Measurements from ENCODE around the gene GCH1. TPM values are rescaled to one million over a fixed set of nuclear protein-coding genes. Genes with fewer than 3 reads are reported as not detected.
"Not testable (repeated sequence)": the region's sequence is repeated elsewhere in the genome, so short reads cannot be mapped to it uniquely, and the experiment has no call there.

Gene GCH1
- total RNA-seq, 4 donors from 2014 or later = 1.5 to 6.8 (median 1.7) TPM

DNA sequence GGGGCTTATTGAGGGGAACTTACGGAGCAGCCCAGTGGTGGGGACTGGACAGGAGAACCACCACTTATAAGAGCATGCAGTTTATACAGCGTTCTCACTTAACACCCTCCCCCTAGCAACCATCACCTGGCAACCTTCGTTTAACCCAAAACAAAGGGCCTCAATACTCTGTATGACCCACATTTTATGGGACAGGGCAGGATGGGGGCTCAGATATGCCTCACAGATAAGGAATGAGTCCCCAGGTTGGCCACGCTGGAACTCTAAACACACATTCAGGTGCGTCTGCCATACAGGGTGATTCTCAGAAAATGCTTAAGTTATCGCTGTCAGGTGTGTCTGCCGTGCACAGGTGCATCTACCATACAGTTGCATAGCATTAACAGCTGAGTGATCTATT, 99.2 kb downstream of the GCH1 start:
- Histone ChIP-seq H3K4me3 (no peak overlapping the region), H3K27me3 (no peaks in the 10 kb centered on the region), H3K36me3 (no peaks in the 10 kb centered on the region), H3K4me1 (peaks cover 0 to 13% (median 10%) of the 10 kb centered on the region in 4 donors), H3K9me3 (no peaks in the 10 kb centered on the region), H3K27ac (replicated peaks in 1 of 4) (no peak overlapping the region)
- whole genome bisulfite sequencing = 83% methylated on average over 6 of the region's 7 CpGs
- intact Hi-C loops (cut with DNase I) = loop anchor here (10.0 kb wide), 2 partner anchors 91 to 239 kb away; partner anchors contain the start of gene SAMD4A
- no peak for TF ChIP-seq POLR2AphosphoS5 (IDR thresholded peaks at IDR 0.05)
- no peak for TF ChIP-seq EP300 (IDR thresholded peaks at IDR 0.05)
- TF ChIP-seq POLR2A (IDR thresholded peaks at IDR 0.05; ENCODE audit: low read depth) = no peak
- TF ChIP-seq, protein P1, sequence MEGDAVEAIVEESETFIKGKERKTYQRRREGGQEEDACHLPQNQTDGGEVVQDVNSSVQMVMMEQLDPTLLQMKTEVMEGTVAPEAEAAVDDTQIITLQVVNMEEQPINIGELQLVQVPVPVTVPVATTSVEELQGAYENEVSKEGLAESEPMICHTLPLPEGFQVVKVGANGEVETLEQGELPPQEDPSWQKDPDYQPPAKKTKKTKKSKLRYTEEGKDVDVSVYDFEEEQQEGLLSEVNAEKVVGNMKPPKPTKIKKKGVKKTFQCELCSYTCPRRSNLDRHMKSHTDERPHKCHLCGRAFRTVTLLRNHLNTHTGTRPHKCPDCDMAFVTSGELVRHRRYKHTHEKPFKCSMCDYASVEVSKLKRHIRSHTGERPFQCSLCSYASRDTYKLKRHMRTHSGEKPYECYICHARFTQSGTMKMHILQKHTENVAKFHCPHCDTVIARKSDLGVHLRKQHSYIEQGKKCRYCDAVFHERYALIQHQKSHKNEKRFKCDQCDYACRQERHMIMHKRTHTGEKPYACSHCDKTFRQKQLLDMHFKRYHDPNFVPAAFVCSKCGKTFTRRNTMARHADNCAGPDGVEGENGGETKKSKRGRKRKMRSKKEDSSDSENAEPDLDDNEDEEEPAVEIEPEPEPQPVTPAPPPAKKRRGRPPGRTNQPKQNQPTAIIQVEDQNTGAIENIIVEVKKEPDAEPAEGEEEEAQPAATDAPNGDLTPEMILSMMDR (IDR thresholded peaks at IDR 0.05) = no peak
- DNase-seq (ENCODE audit: extremely low spot score) = no peak

DNA sequence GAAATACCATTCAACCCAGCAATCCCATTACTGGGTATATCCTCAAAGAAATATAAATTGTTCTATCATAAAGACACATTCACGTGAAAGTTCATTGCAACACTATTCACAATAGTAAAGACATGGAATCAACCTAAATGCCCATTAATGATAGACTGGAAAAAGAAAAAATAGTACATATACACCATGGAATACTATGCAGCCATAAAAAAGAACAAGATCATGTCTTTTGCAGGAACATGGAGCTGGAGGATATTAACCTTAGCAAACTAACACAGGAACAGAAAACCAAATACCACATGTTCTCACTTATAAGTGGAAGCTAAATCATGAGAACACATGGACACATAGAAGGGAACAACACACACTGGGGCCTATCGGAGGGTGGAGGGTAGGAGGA, 101.1 kb downstream of the GCH1 start:
- not testable (repeated sequence) for DNase-seq (ENCODE audit: extremely low spot score); H3K27ac ChIP-seq (replicated peaks in 1 of 4); H3K36me3 ChIP-seq; H3K4me3 ChIP-seq; H3K9me3 ChIP-seq; H3K27me3 ChIP-seq
- intact Hi-C loops (cut with DNase I) = loop anchor here (10.0 kb wide), 2 partner anchors 93 to 237 kb away; partner anchors contain the start of gene SAMD4A
- H3K4me1 ChIP-seq = peaks cover 0 to 13% (median 10%) of the 10 kb centered on the region in 4 donors
- 97% methylated on average over 2 of the region's 2 CpGs for WGBS

DNA sequence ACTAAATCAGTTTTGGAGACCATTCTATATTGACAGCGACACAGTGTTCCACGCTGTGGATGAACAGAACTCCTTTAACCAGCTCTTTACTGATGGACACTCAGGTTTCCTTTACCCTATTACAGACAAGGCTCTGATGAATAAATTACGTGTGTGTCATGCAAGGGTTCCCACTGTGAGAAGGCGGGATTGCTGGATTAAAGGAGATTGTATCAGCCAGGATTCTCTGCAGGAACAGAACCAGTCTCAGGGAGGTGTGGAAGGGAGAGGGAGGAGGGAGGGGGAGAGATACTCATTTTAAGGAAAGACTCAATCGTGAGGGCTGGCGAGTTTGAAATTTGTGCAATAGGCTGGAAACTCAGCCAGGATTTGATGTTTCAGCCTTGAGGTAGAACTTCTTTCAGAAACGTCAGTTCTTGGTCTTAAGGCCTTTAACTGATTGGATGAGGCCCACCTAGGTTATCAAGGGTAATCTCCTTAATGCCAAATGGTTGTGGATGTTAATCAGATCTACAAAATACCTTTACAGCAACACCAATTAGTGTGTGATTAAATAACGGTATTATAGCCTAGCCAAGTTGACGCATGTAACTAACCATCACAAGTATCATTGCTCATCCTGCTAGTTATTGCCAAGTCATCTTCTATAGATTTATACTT, 104.0 kb downstream of the GCH1 start:
- no peak for DNase-seq (ENCODE audit: extremely low spot score)
- Histone ChIP-seq H3K27ac (replicated peaks in 1 of 4) (no peak overlapping the region), H3K4me3 (no peak overlapping the region), H3K9me3 (peaks cover 0 to 12% (median 9%) of the 10 kb centered on the region in 4 donors), H3K36me3 (no peaks in the 10 kb centered on the region), H3K27me3 (no peaks in the 10 kb centered on the region), H3K4me1 (no peaks in the 10 kb centered on the region)
- 90% methylated on average over 9 of the region's 9 CpGs for WGBS
- intact Hi-C loops (cut with DNase I) = no loop called here
- TF ChIP-seq POLR2A (IDR thresholded peaks at IDR 0.05; ENCODE audit: low read depth) (no peak), POLR2AphosphoS5 (IDR thresholded peaks at IDR 0.05) (no peak), EP300 (IDR thresholded peaks at IDR 0.05) (no peak)
- TF ChIP-seq, protein P1 (IDR thresholded peaks at IDR 0.05) = no peak

DNA sequence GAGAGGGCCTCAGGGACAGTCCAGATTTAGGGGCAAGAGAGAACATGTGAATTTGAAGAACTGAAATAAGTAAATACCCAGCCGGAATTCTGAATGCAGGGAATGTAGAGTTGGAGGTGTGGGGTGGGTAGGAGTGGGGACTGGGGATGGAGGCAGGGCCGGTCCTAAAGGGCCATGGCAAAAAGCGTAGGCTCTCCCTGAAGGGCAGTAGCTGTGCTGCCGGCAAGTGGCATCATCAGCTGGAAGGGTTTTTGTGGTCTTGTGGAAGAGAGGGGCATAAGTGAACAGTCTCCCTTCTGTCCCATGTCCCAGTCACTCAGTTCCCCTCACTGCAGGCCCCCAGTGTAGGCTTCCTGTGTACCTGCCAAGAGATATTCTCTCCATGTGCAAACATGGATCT, 104.6 kb downstream of the GCH1 start:
- 69% methylated on average over 4 of the region's 4 CpGs for WGBS
- no peak for DNase-seq (ENCODE audit: extremely low spot score)
- intact Hi-C loops (cut with DNase I) = no loop called here
- H3K36me3 ChIP-seq = no peaks in the 10 kb centered on the region
- no peak overlapping the region for H3K27ac ChIP-seq (replicated peaks in 1 of 4)
- TF ChIP-seq, protein P1 (IDR thresholded peaks at IDR 0.05) = no peak
- TF ChIP-seq POLR2A (IDR thresholded peaks at IDR 0.05; ENCODE audit: low read depth) (no peak), POLR2AphosphoS5 (IDR thresholded peaks at IDR 0.05) (no peak), EP300 (IDR thresholded peaks at IDR 0.05) (no peak)
- no peaks in the 10 kb centered on the region for H3K27me3 ChIP-seq
- no peak overlapping the region for H3K4me3 ChIP-seq
- no peaks in the 10 kb centered on the region for H3K4me1 ChIP-seq
- peaks cover 0 to 12% (median 9%) of the 10 kb centered on the region in 4 donors for H3K9me3 ChIP-seq

DNA sequence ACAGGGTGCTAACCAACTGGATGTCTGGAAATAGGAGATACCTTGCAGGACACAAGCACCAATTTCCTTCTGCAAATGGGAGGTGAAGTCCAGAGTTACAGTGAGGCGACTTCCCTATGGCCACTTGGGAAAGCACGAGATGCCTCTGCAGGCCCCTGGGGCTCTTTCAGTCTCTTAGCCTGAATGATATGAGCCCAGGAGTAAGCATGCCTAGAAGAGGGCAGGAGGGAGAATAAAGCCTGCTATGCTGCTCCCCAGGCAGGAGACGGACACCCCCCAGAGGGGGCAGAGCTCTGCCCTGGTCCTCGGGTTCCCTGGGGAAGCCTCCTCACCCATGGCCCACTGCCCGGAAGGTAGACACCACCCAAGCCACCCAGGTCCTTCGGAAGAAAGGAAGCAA, 105.1 kb downstream of the GCH1 start:
- H3K27me3 ChIP-seq = no peaks in the 10 kb centered on the region
- H3K4me1 ChIP-seq = no peaks in the 10 kb centered on the region
- peaks cover 0 to under 1% (median 0%) of the 10 kb centered on the region in 4 donors for H3K36me3 ChIP-seq
- no peak for TF ChIP-seq EP300 (IDR thresholded peaks at IDR 0.05)
- no peak for TF ChIP-seq POLR2A (IDR thresholded peaks at IDR 0.05; ENCODE audit: low read depth)
- no peak for TF ChIP-seq POLR2AphosphoS5 (IDR thresholded peaks at IDR 0.05)
- TF ChIP-seq, protein P1 (IDR thresholded peaks at IDR 0.05) = no peak
- no peak for DNase-seq (ENCODE audit: extremely low spot score)
- H3K4me3 ChIP-seq = no peak overlapping the region
- H3K27ac ChIP-seq (replicated peaks in 1 of 4) = no peak overlapping the region
- 87% methylated on average over 6 of the region's 6 CpGs for WGBS
- H3K9me3 ChIP-seq = peaks cover 0 to 12% (median 9%) of the 10 kb centered on the region in 4 donors
- intact Hi-C loops (cut with DNase I) = no loop called here
